22Rv1 (cell line): Measurements from ENCODE around the gene QRICH2.

Experiments used
- H3K27ac ChIP-seq: fragments of 450-650 bp; 2 replicates; pipeline ENCODE4 v1.5.1; 2017
- ZFX ChIP-seq: fragments of 450-650 bp; IDR thresholded peaks from 2 replicates; pipeline ENCODE4 v1.6.1; 2017; ENCODE audit warnings: antibody characterized with exemption, borderline replicate concordance
- TF ChIP-seq, protein P1 (sequence below): fragments of 450-650 bp; IDR thresholded peaks from 2 replicates; pipeline ENCODE4 v1.5.1; 2017; ENCODE audit warnings: mild to moderate bottlenecking

Gene QRICH2, protein sequence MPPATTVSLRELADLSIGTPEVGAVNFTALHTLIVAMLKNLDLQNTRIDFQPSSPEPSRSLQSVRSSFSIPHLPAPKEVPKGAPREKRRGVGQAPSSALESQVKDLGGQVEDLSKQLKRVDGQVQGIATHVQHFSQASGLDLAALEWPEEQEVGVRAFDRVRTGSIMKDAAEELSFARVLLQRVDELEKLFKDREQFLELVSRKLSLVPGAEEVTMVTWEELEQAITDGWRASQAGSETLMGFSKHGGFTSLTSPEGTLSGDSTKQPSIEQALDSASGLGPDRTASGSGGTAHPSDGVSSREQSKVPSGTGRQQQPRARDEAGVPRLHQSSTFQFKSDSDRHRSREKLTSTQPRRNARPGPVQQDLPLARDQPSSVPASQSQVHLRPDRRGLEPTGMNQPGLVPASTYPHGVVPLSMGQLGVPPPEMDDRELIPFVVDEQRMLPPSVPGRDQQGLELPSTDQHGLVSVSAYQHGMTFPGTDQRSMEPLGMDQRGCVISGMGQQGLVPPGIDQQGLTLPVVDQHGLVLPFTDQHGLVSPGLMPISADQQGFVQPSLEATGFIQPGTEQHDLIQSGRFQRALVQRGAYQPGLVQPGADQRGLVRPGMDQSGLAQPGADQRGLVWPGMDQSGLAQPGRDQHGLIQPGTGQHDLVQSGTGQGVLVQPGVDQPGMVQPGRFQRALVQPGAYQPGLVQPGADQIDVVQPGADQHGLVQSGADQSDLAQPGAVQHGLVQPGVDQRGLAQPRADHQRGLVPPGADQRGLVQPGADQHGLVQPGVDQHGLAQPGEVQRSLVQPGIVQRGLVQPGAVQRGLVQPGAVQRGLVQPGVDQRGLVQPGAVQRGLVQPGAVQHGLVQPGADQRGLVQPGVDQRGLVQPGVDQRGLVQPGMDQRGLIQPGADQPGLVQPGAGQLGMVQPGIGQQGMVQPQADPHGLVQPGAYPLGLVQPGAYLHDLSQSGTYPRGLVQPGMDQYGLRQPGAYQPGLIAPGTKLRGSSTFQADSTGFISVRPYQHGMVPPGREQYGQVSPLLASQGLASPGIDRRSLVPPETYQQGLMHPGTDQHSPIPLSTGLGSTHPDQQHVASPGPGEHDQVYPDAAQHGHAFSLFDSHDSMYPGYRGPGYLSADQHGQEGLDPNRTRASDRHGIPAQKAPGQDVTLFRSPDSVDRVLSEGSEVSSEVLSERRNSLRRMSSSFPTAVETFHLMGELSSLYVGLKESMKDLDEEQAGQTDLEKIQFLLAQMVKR (N-terminal part only)

DNA sequence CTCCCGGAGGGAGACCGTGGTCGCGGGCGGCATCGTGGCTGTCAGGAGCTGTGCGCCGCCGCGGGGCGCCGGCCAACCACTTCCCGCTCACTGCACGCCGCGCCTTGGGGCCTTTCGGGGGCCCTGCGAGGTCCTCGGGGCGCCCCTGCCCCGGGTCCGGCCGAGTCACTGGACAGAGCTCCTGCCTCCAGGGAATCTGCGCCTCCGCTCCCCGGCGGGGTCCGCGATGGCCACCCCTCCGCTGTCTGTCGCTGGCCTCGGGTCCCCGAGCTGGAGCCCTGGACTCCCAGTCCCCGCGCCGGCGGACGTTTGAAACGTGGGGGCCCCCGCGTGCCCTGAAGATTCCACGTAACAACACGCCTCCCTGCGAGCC lies at the start of gene QRICH2:
QRICH2 (minus strand) TSS at position 311 of the 373 bp plus-strand sequence; CDS start at position 33, 278 bp downstream.
- H3K27ac ChIP-seq, result no peak within 1 kb of the TSS
- no peak for TF ChIP-seq ZFX
- TF ChIP-seq, protein P1, sequence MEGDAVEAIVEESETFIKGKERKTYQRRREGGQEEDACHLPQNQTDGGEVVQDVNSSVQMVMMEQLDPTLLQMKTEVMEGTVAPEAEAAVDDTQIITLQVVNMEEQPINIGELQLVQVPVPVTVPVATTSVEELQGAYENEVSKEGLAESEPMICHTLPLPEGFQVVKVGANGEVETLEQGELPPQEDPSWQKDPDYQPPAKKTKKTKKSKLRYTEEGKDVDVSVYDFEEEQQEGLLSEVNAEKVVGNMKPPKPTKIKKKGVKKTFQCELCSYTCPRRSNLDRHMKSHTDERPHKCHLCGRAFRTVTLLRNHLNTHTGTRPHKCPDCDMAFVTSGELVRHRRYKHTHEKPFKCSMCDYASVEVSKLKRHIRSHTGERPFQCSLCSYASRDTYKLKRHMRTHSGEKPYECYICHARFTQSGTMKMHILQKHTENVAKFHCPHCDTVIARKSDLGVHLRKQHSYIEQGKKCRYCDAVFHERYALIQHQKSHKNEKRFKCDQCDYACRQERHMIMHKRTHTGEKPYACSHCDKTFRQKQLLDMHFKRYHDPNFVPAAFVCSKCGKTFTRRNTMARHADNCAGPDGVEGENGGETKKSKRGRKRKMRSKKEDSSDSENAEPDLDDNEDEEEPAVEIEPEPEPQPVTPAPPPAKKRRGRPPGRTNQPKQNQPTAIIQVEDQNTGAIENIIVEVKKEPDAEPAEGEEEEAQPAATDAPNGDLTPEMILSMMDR, result no peak

DNA sequence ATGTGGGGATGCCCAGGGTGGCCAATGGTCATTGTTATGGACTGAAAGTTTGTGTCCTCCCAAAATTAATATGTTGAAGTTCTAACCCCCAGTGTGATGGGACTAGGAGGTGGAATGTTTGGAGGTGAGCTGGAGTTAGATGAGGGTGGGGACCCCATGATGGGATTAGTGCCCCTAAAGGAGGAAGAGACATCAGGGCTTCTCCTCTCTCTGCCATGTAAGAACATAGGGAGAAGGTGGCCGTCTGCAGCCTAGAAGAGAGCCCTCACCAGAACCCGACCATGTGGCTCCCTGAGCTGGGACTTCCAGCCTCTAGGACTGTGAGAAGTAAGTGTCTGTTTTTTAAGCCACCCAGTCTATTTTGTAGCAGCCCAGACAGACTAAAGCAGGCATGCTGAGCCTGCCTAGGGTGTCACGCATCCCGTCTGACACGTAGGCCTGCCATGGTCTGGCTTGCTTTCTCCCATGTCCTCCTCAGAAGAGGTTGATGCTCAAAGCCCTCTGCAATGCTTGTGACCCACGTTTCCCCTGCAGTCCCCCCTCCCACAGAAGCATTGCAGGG lies 49.6 kb upstream of the QRICH2 start:
- TF ChIP-seq, protein P1, result no peak
- no peak for TF ChIP-seq ZFX
- no peak overlapping the region for H3K27ac ChIP-seq

DNA sequence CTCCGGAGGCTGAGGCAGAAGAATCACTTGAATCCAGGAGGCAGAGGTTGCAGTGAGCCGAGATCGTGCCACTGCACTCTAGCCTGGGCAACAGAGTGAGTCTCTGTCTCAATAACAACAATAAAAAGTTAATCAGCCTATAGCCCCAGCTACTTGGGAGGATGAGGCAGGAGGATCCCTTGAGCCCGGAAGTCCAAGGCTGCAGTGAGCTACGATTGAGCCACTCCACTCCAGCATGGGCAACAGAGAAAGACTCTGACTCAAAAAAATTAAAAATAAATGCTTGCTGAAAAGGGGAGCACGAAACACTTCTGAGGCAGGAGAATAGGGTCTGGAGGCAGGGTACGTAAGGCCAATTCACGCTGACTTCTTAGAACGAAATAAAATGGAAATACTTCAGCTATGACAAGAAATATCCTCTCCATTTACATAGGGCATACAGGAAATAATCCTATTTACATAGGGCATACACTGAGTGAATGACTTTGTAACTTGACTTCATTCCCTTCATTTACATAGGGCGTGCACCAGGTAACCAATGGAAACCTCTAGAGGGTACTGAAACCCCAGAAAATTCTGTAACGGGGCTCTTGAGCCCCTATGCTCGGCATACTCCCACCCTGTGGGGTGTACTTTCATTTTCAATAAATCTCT lies 48.9 kb upstream of the QRICH2 start:
- TF ChIP-seq, protein P1, result no peak
- TF ChIP-seq ZFX, result no peak
- H3K27ac ChIP-seq, result no peak overlapping the region

DNA sequence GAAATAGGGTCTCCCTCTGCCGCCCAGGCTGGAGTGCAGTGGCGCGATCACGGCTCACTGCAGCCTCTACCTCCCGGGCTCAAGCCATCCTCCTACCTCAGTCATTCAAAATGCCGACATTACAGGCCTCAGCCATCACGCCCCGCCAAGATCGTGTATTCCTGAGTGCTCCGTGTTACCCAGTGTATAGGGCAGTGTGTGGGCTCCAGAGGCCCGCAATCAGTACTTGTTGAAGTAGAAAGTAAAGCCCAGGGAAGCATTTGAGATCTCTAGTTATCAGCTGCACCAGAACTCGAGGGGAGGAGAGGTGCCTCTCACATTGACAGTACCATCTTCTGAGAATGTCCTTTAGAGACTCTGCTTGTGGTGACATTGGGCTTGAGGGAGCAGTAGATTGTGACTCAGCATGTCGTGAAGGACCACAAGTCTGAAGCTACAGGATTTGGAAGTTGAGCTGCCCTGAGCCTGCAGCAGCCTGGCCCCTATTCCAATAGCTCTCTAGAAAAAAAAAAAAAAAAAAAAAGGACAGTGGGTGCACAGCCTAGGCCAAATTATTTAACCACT lies 46.8 kb upstream of the QRICH2 start:
- peak overlapping the region; percentile 91 for H3K27ac ChIP-seq
- TF ChIP-seq, protein P1, result no peak
- no peak for TF ChIP-seq ZFX

DNA sequence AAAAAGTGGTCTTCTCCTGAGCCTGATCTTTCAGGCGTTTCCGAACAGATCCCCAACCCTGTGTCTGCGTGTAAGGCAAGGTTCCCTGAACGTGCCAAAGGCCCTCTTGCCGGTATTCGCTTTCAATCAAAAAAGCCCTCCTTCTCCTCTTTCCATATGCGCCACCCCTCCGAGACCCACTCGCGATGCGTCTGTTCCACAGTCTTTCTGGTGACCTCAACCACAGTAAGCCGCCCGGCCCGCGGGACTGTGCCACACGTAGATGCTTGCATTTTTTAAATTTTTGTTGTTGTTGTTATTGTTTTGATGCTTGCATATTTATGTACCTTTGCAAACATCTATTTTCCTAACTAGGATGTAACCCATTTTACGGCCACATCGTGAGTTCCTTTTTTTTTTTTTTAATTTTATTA lies 46.2 kb upstream of the QRICH2 start:
- H3K27ac ChIP-seq, result peak overlapping the region; percentile 91
- TF ChIP-seq, protein P1, result no peak
- TF ChIP-seq ZFX, result no peak
